Central memory CD4-positive, alpha-beta T cell (primary cell): ENCODE results near the gene TRIM67.

ENCODE experiments used
- DNase-seq: peaks from one replicate; pipeline ENCODE4 v3.0.0; 2022

TRIM67 gene

GRCh38 chr1:231185391-231185790, 23.5 kb downstream of the TRIM67 start:
- no peak for DNase-seq

GRCh38 chr1:231186356-231187115, 24.7 kb downstream of the TRIM67 start:
- no peak for DNase-seq

DNA sequence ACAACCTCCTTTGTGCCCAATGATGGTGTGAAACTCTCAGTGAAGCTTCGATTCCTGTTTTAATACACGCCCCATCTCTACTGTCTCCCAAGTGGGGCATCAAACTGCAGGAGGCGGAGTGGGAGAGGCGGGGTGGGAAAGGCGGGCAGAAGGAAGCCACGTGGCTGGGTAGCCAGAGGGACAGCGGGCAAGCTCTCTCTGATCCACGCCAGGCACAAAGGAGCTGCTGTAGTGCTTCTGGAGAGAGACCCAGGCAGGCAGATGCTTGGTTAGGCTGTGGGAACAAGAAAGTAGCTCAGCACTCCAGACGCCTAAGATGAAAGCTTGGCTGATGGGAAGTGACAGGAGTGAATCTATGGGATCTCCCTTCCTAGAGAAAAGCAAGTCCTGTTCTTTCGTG, 25.7 kb downstream of the TRIM67 start:
- no peak for DNase-seq

- DNase-seq: no peak
Observed at GRCh38 chr1:231188072-231188471, 26.2 kb downstream of the TRIM67 start.

DNA sequence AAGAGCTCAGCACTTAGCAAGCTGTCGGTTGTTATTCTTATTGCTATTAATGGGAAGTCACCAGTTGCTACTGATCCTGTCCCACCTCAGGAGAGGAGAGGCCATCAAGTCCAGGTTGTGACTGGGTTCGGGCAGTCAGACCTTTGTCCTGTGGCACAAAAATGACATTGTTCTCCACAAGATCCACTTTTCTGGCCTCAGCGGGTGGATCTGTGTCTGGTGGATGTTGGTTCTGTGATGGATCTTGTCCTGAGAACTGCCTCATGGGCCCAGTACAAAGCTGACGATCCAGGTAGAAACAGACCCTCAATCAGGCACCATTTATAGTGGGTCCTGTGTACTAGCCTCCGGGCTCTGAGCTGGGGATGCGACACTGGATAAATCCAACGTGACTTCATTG, 26.9 kb downstream of the TRIM67 start:
- no peak for DNase-seq

GRCh38 chr1:231189683-231190270, 27.9 kb downstream of the TRIM67 start:
- no peak for DNase-seq

GRCh38 chr1:231190456-231190855, 28.6 kb downstream of the TRIM67 start:
- no peak for DNase-seq

DNA sequence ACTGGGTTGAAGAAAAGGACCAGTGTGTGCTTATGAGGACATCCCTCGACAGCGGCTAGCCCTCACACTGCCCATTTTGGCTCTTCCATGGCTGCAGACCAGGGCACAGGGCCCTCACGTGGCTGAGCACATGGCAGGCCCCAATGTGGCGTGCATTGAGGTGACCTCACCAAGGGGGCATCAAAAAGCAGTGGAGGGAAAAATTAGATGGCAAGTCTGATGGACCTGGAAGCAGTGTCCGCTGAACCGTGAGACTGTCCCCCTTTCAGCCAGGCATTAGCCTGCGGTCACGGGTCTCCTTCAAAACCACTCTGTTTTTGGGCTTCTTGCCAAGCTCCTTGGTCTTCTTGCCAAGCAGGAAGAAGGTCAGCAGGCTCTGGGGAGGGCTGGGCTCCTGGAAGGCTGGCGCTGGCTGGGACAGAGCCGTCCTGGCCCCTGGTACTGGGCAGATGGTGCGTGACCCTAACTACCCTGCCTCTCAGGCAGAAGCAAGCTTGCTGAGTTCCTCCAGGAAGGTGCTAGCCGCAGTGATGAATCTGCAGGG, 30.8 kb downstream of the TRIM67 start:
- DNase-seq: no peak

GRCh38 chr1:231193710-231194340, 32.0 kb downstream of the TRIM67 start:
- no peak for DNase-seq

GRCh38 chr1:231194476-231194842, 32.6 kb downstream of the TRIM67 start:
- no peak for DNase-seq

DNA sequence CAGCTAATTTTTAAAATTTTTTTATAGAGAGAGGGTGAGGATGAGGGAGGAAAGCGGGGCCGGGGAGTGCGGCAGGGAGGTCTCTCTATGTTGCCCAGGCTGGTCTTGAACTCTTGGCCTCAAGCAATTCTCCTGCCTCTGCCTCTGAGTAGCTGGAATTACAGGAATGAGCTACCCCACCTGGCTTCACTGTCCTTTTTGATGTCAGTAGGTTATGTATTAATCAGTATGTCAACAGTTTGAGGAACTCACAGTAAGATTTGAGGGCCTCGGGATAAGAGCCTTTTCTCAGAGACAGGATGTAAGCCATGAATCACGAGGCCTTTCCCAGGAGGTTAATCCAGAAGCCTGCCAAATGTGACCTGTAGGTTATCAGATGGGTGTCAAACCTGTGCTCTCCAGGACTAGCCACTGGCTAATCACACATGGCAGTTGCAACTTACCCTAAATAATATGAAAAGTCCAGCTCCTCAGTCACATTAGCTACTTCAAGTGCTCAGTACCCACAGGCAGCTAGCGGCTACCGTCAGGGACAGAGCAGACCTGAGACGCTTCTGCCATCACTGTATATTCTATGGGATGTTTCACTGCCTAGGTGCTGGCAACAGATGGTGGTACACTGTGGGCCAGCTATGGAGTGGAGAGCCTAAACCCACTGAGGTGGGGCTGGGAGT, 33.1 kb downstream of the TRIM67 start:
- DNase-seq: no peak

DNA sequence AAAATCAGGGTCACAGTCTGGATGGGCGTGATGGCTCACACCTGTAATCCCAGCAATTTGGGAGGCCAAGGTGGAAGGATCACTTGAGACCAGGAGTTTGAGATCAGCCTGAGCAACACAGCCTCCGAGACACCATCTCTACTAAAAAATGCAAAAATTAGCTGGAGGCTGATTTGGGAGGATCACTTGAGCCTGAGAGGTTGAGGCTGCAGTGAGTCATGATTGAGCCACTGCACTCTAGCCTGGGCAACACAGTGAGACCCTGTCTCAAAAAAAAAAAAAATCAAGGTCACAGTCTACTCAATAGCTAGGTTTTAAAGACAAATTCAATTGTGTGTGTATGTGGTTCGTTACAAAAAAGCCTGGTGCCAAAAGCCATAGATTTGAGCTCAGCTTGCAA, 34.4 kb downstream of the TRIM67 start:
- no peak for DNase-seq

DNA sequence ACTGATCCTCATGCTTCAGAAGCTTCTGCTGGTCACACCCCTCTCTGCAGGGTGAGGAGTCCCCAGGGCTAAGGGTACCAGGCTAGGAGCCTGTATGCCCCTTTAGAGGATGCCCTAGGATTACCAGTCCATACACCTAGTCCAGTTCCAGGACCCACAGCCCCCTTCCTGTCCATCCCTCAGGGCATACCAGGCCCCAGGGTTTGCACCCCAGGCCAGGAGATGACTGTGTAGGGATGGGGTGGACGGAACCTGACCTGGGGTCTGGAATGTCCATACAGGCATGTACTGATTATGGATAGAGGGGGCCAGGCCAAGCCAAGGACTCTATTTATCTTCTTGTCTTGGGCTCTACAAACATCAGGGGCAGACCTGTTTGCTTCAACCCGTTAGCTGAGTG, 34.9 kb downstream of the TRIM67 start:
- no peak for DNase-seq

GRCh38 chr1:231199868-231200267, 38.0 kb downstream of the TRIM67 start:
- DNase-seq: no peak

- DNase-seq: no peak
Observed at GRCh38 chr1:231200388-231201031, 38.7 kb downstream of the TRIM67 start.

- no peak for DNase-seq
Observed at GRCh38 chr1:231201375-231201978, 39.6 kb downstream of the TRIM67 start.

- DNase-seq: no peak
Observed at GRCh38 chr1:231201979-231202633, 40.2 kb downstream of the TRIM67 start.

DNA sequence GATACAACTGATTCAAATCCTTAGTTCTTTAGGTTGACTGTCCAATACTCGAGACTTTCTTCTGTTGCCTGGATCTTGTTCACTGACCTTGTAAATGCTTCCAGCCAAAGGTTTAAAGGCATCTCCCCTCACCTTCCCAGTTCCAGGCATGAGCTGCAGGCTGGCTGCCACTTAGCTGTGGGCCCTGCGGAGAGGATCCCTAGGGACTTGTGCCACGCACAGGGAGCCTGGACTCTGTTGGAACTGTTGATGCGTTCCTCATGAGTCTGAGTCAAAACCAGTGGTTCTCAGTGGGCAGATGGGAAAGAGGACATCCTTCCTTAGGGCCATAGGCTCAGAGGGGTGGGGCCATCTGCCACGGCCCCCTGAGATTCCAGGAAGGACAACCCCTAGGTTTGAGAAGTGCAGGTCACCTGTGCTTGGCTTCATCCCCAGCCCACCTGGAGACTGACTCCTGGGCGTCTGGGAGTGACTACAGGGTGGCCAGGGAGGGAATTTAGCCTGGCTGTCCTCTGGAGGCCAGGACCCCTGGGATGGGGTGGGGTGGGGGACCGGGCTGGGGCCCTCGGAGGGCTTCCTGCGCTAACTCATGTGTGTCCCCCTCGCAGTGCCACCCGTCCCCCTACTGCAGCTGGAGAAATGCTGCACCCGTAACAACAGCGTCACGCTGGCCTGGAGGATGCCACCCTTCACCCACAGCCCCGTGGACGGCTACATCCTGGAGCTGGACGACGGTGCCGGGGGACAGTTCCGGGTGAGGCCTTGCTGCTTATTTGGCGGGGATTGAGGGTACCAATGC, 41.6 kb downstream of the TRIM67 start:
- DNase-seq: no peak

DNA sequence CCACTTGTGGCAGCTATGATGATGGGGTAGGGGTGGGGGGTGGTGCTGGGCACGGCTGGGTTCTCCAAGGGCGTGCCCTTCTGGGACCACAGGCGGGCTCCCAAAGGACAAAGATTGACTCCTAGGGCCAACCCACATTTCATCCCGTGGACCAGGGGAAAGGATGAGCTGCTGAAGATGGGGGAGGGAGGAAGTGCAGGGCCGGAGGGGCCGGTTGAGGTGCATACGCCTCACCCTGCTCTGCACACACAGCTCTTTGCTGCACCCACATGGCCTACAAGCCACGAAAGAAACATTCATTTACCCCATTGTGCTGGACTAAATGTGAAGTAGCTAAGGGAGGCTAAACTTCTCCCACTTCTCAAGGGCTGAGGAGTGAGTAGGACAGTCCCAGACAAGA, 45.0 kb downstream of the TRIM67 start:
- DNase-seq: no peak

DNA sequence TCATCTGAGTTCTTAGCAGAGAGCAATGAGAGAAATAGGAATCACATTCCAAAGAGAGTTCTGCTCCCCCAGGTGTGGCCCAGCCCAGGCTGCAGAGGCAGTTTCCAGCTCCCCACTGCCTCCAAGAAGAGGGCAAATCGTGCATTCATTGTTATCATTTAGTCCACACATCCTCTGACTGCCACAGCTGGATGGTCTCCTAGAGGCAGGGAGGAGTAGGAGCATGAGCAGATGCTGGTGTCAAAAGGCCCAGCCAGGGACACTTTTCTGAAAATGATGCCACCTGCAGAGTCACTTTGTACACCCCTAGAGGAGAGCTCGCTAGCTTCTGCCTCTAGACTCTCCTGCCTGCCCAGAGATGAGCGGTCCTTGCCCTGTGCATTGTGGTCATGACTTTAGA, 45.6 kb downstream of the TRIM67 start:
- no peak for DNase-seq

GRCh38 chr1:231208980-231209379, 47.1 kb downstream of the TRIM67 start:
- DNase-seq: no peak
